Memory B cell (primary cell): Measurements from ENCODE around the gene RPL10L.

Experiments used
- ATAC-seq: fragments of 150-1000 bp; cut with Tn5 transposase; 2 replicates; pipeline ENCODE4 v1.10.0; 2021; ENCODE audit warnings: low read depth, mild to moderate bottlenecking, moderate library complexity
- DNase-seq, 2 donors: peaks; one replicate each; pipeline ENCODE4 v3.0.0; 2022; ENCODE audit warnings: low spot score in 2 of 2
- H3K27ac Mint-ChIP-seq: one replicate; pipeline ENCODE4 v1.8.0; 2022; ENCODE audit warnings: mild to moderate bottlenecking, moderate library complexity, mixed read lengths
- H3K27me3 Mint-ChIP-seq: one replicate; pipeline ENCODE4 v1.8.0; 2022; ENCODE audit warnings: mixed read lengths
- H3K36me3 Mint-ChIP-seq: one replicate; pipeline ENCODE4 v1.8.0; 2022; ENCODE audit warnings: mild to moderate bottlenecking, mixed read lengths
- H3K4me1 Mint-ChIP-seq: one replicate; pipeline ENCODE4 v1.8.0; 2022; ENCODE audit warnings: mixed read lengths
- H3K4me3 Mint-ChIP-seq: one replicate; pipeline ENCODE4 v1.8.0; 2022; ENCODE audit warnings: mild to moderate bottlenecking, moderate library complexity, mixed read lengths
- H3K9me3 Mint-ChIP-seq: one replicate; pipeline ENCODE4 v1.8.0; 2022; ENCODE audit warnings: mixed read lengths

RPL10L gene

GRCh38 chr14:46651526-46652144 lies at the start of gene RPL10L:
TSS of gene RPL10L (minus strand) at chr14:46651781. CDS start at chr14:46651736, 45 bp downstream.
- Mint-ChIP-seq H3K4me1 (no peaks in the 10 kb centered on the region), H3K9me3 (peaks cover 4% of the 10 kb centered on the region), H3K27me3 (no peaks in the 10 kb centered on the region), H3K36me3 (no peaks in the 10 kb centered on the region), H3K27ac (no peak within 1 kb of the TSS), H3K4me3 (no peak within 1 kb of the TSS)
- DNase-seq (no peak), ATAC-seq (no peak)

- DNase-seq: no peak
- ATAC-seq: no peak
- H3K27ac Mint-ChIP-seq: no peak overlapping the region
- H3K4me3 Mint-ChIP-seq: no peak overlapping the region
- H3K27me3 Mint-ChIP-seq: no peaks in the 10 kb centered on the region
- no peaks in the 10 kb centered on the region for H3K4me1 Mint-ChIP-seq
- H3K9me3 Mint-ChIP-seq: peaks cover 7% of the 10 kb centered on the region
- no peaks in the 10 kb centered on the region for H3K36me3 Mint-ChIP-seq
Measured at GRCh38 chr14:46691819-46692218, 40.2 kb upstream of the RPL10L start.

GRCh38 chr14:46686652-46687051 lies 35.1 kb upstream of the RPL10L start:
- H3K27ac Mint-ChIP-seq: no peak overlapping the region
- H3K36me3 Mint-ChIP-seq: peaks cover 2% of the 10 kb centered on the region
- no peaks in the 10 kb centered on the region for H3K27me3 Mint-ChIP-seq
- H3K4me3 Mint-ChIP-seq: no peak overlapping the region
- no peak for ATAC-seq
- DNase-seq: no peak
- H3K9me3 Mint-ChIP-seq: peaks cover 7% of the 10 kb centered on the region
- H3K4me1 Mint-ChIP-seq: no peaks in the 10 kb centered on the region

GRCh38 chr14:46672128-46672527 lies 20.5 kb upstream of the RPL10L start:
- no peak for DNase-seq
- Mint-ChIP-seq H3K36me3 (no peaks in the 10 kb centered on the region), H3K27ac (no peak overlapping the region), H3K4me1 (no peaks in the 10 kb centered on the region), H3K9me3 (peaks cover 8% of the 10 kb centered on the region), H3K4me3 (no peak overlapping the region), H3K27me3 (no peaks in the 10 kb centered on the region)
- ATAC-seq: no peak

GRCh38 chr14:46663382-46663781 lies 11.8 kb upstream of the RPL10L start:
- no peaks in the 10 kb centered on the region for H3K36me3 Mint-ChIP-seq
- H3K4me3 Mint-ChIP-seq: no peak overlapping the region
- H3K9me3 Mint-ChIP-seq: peaks cover 9% of the 10 kb centered on the region
- no peak overlapping the region for H3K27ac Mint-ChIP-seq
- no peaks in the 10 kb centered on the region for H3K27me3 Mint-ChIP-seq
- no peak for DNase-seq
- no peak for ATAC-seq
- no peaks in the 10 kb centered on the region for H3K4me1 Mint-ChIP-seq

GRCh38 chr14:46661728-46662127 lies 10.1 kb upstream of the RPL10L start:
- no peak for DNase-seq
- Mint-ChIP-seq H3K27ac (no peak overlapping the region), H3K4me3 (no peak overlapping the region), H3K36me3 (no peaks in the 10 kb centered on the region), H3K9me3 (peaks cover 9% of the 10 kb centered on the region), H3K4me1 (no peaks in the 10 kb centered on the region), H3K27me3 (no peaks in the 10 kb centered on the region)
- no peak for ATAC-seq

GRCh38 chr14:46653031-46653755 lies 1.6 kb upstream of the RPL10L start:
- Mint-ChIP-seq H3K27ac (no peak overlapping the region), H3K36me3 (no peaks in the 10 kb centered on the region), H3K9me3 (peaks cover 4% of the 10 kb centered on the region), H3K4me3 (no peak overlapping the region), H3K4me1 (no peaks in the 10 kb centered on the region), H3K27me3 (no peaks in the 10 kb centered on the region)
- DNase-seq: no peak
- ATAC-seq: no peak

GRCh38 chr14:46646796-46647195 lies 4.8 kb downstream of the RPL10L start:
- Mint-ChIP-seq H3K27ac (no peak overlapping the region), H3K4me1 (no peaks in the 10 kb centered on the region), H3K27me3 (no peaks in the 10 kb centered on the region), H3K4me3 (no peak overlapping the region), H3K9me3 (peaks cover 7% of the 10 kb centered on the region), H3K36me3 (no peaks in the 10 kb centered on the region)
- DNase-seq (no peak), ATAC-seq (no peak)

- Mint-ChIP-seq H3K36me3 (no peaks in the 10 kb centered on the region), H3K4me3 (no peak overlapping the region), H3K9me3 (peaks cover 4% of the 10 kb centered on the region), H3K27me3 (no peaks in the 10 kb centered on the region), H3K4me1 (no peaks in the 10 kb centered on the region), H3K27ac (no peak overlapping the region)
- ATAC-seq (no peak), DNase-seq (no peak)
Measured at GRCh38 chr14:46626876-46627275, 24.7 kb downstream of the RPL10L start.
